Liver (tissue), 9 donors: ENCODE results near the gene EMP3. TPM values are rescaled to one million over a fixed set of nuclear protein-coding genes. Genes with fewer than 3 reads are reported as not detected.

Experiments
- DNase-seq: peaks from one replicate; pipeline ENCODE4 v3.0.0-alpha.2; 2017; ENCODE audit warnings: low spot score
- H3K27ac ChIP-seq, 2 donors: one replicate each; pipeline ENCODE4 v1.7.0; 2013; ENCODE audit warnings: inconsistent platforms in 2 of 2, low read length in 2 of 2, control low read depth in 1 of 2, low read depth in 1 of 2, mild to moderate bottlenecking in 1 of 2
- H3K27me3 ChIP-seq, 4 donors: one replicate each; pipeline versions ENCODE4 v1.6.1 to v1.7.0; 2013; ENCODE audit warnings: low read length in 3 of 4, inconsistent platforms in 1 of 4, mild to moderate bottlenecking in 1 of 4, moderate library complexity in 1 of 4; ENCODE audit not compliant: control insufficient read depth in 4 of 4, insufficient read depth in 4 of 4
- H3K36me3 ChIP-seq, 4 donors: one replicate each; pipeline versions ENCODE4 v1.6.1 to v1.7.0; 2013; ENCODE audit warnings: low read length in 3 of 4, mild to moderate bottlenecking in 3 of 4, low read depth in 1 of 4, moderate library complexity in 1 of 4; ENCODE audit not compliant: control insufficient read depth in 4 of 4, insufficient read depth in 3 of 4
- H3K4me1 ChIP-seq, 4 donors: one replicate each; pipeline versions ENCODE4 v1.6.1 to v1.7.0; 2013; ENCODE audit warnings: low read length in 3 of 4, mild to moderate bottlenecking in 3 of 4, moderate library complexity in 1 of 4; ENCODE audit not compliant: control insufficient read depth in 4 of 4, insufficient read depth in 4 of 4
- H3K4me3 ChIP-seq, 3 donors: one replicate each; pipeline versions ENCODE4 v1.6.1 to v1.7.0; 2013; ENCODE audit warnings: low read length in 3 of 3, control low read depth in 1 of 3, low read depth in 1 of 3, mild to moderate bottlenecking in 1 of 3
- H3K9ac ChIP-seq, 2 donors: one replicate each; pipeline ENCODE4 v1.7.0; 2013; ENCODE audit warnings: low read length in 2 of 2, mild to moderate bottlenecking in 2 of 2, moderate library complexity in 2 of 2, control low read depth in 1 of 2, low read depth in 1 of 2
- H3K9me3 ChIP-seq, 4 donors: one replicate each; pipeline versions ENCODE4 v1.6.1 to v1.7.0; 2013; ENCODE audit warnings: low read length in 3 of 4; ENCODE audit not compliant: control insufficient read depth in 4 of 4
- ATF3 ChIP-seq: IDR thresholded peaks from 2 replicates; pipeline ENCODE4 v1.6.1; 2016; ENCODE audit warnings: antibody characterized with exemption
- CTCF ChIP-seq: fragments of 150-350 bp; IDR thresholded peaks from 2 replicates; pipeline ENCODE4 v1.5.1; 2017; ENCODE audit warnings: improper control_type of control experiment, low read depth, low read length; ENCODE audit not compliant: missing input control
- EGR1 ChIP-seq, 2 donors: IDR thresholded peaks; 2 replicates each; pipeline ENCODE4 v1.6.1; 2016 to 2018; ENCODE audit warnings: antibody characterized with exemption in 2 of 2, low read depth in 2 of 2
- FOXA1 ChIP-seq: IDR thresholded peaks from 2 replicates; pipeline ENCODE4 v1.6.1; 2016; ENCODE audit warnings: antibody characterized with exemption
- FOXA2 ChIP-seq: IDR thresholded peaks from 2 replicates; pipeline ENCODE4 v1.6.1; 2016; ENCODE audit warnings: antibody characterized with exemption
- GABPA ChIP-seq, 2 donors: IDR thresholded peaks in 1 of 2; conservative IDR thresholded peaks in 1 of 2; 2 replicates each; pipeline ENCODE4 v1.6.1; 2016; ENCODE audit warnings: antibody characterized with exemption in 2 of 2, mild to moderate bottlenecking in 1 of 2, moderate library complexity in 1 of 2
- HNF4A ChIP-seq, 2 donors: conservative IDR thresholded peaks; 2 replicates each; pipeline ENCODE4 v1.6.1; 2016; ENCODE audit warnings: antibody characterized with exemption in 2 of 2, mild to moderate bottlenecking in 2 of 2
- HNF4G ChIP-seq: IDR thresholded peaks from 2 replicates; pipeline ENCODE4 v1.6.1; 2016; ENCODE audit warnings: antibody characterized with exemption
- JUND ChIP-seq, 2 donors: IDR thresholded peaks; 2 replicates each; pipeline ENCODE4 v1.6.1; 2016; ENCODE audit warnings: antibody characterized with exemption in 2 of 2
- MAX ChIP-seq: IDR thresholded peaks from 2 replicates; pipeline ENCODE4 v1.6.1; 2016; ENCODE audit warnings: antibody characterized with exemption
- NR2F2 ChIP-seq: IDR thresholded peaks from 2 replicates; pipeline ENCODE4 v1.6.1; 2016; ENCODE audit warnings: antibody characterized with exemption
- RAD21 ChIP-seq, 2 donors: IDR thresholded peaks; 2 replicates each; pipeline ENCODE4 v1.6.1; 2016; ENCODE audit warnings: antibody characterized with exemption in 2 of 2, mild to moderate bottlenecking in 2 of 2
- REST ChIP-seq: IDR thresholded peaks from 2 replicates; pipeline ENCODE4 v1.6.1; 2016; ENCODE audit warnings: antibody characterized with exemption, mild to moderate bottlenecking
- RXRA ChIP-seq, 2 donors: IDR thresholded peaks; 2 replicates each; pipeline ENCODE4 v1.6.1; 2017 to 2018; ENCODE audit warnings: antibody characterized with exemption in 2 of 2, mild to moderate bottlenecking in 1 of 2
- SP1 ChIP-seq: IDR thresholded peaks from 2 replicates; pipeline ENCODE4 v1.6.1; 2018; ENCODE audit warnings: antibody characterized with exemption, mild to moderate bottlenecking
- TAF1 ChIP-seq: conservative IDR thresholded peaks from 2 replicates; pipeline ENCODE4 v1.6.1; 2016; ENCODE audit warnings: antibody characterized with exemption, mild to moderate bottlenecking
- YY1 ChIP-seq: IDR thresholded peaks from 2 replicates; pipeline ENCODE4 v1.6.1; 2016; ENCODE audit warnings: antibody characterized with exemption, mild to moderate bottlenecking
- ZBTB33 ChIP-seq: IDR thresholded peaks from 2 replicates; pipeline ENCODE4 v1.6.1; 2016; ENCODE audit warnings: antibody characterized with exemption
- WGBS: extraction: QIAGEN DNeasy Blood & Tissue Kit; methylation state at CpG from one replicate; pipeline ENCODE4 v1.1.7; 2013; 5-methylcytosine and 5-hydroxymethylcytosine counted together
- polyA plus RNA-seq, 2 donors: library from polyadenylated mRNA; stranded (reverse) in 1 of 2; unstranded in 1 of 2; fragments of 200-250 nt in 1 of 2; fragments of >200 nt in 1 of 2; fragmentation: Nextera tagmentation in 1 of 2; extraction: Ambion mirVana in 1 of 2; gene quantifications; one replicate each; pipeline versions ENCODE4 v1.2.1 to v1.2.3, GENCODE V29; 2013 to 2015
- total RNA-seq, 2 donors: library from RNA; depleted of rRNA; stranded (reverse); fragments of >200 nt; gene quantifications; one replicate each; pipeline ENCODE4 v1.2.3, GENCODE V29; 2014
- donor health status: healthy.
- donor health status: healthy.
- donor health status: healthy.
- donor health status: healthy.
- donor health status: healthy.

The EMP3 gene
- total and polyA plus RNA-seq, 4 donors = 4.5 to 16.6 (median 11.7) TPM

- TF ChIP-seq REST (no peak), RAD21 (IDR thresholded peaks at IDR 0.05) (no peak), NR2F2 (no peak)
Measured at GRCh38 chr19:48353677-48354076, 28.3 kb downstream of the EMP3 start (continued).

GRCh38 chr19:48354332-48354992 is 29.1 kb downstream of the EMP3 start:
- peaks cover 0 to 2% (median under 1%) of the 10 kb centered on the region in 4 donors for H3K36me3 ChIP-seq
- WGBS = 88% methylated on average over 15 of the region's 15 CpGs
- no peak for TF ChIP-seq RAD21 (IDR thresholded peaks at IDR 0.05)
- TF ChIP-seq NR2F2 = peak; percentile 15
- no peak overlapping the region for H3K27ac ChIP-seq
- H3K4me1 ChIP-seq = no peaks in the 10 kb centered on the region
- no peak overlapping the region for H3K9ac ChIP-seq
- no peak for DNase-seq
- no peak overlapping the region for H3K4me3 ChIP-seq
- H3K27me3 ChIP-seq = no peaks in the 10 kb centered on the region
- no peaks in the 10 kb centered on the region for H3K9me3 ChIP-seq

- 95% methylated on average over 12 of the region's 12 CpGs for WGBS
- H3K27ac ChIP-seq = no peak overlapping the region
- peaks cover 0 to 6% (median 1%) of the 10 kb centered on the region in 4 donors for H3K36me3 ChIP-seq
- TF ChIP-seq EGR1 (IDR thresholded peaks at IDR 0.05; ENCODE audit: low read depth in 2 of 2) (no peak), SP1 (no peak), CTCF (no peak), RXRA (IDR thresholded peaks at IDR 0.05) (no peak), REST (no peak), NR2F2 (no peak), HNF4A (conservative IDR thresholded peaks at IDR 0.05) (no peak), MAX (no peak), GABPA (IDR thresholded peaks at IDR 0.05 in 1 of 2, conservative IDR thresholded peaks at IDR 0.05 in 1 of 2) (no peak), FOXA2 (no peak), TAF1 (no peak), HNF4G (no peak), JUND (IDR thresholded peaks at IDR 0.05) (no peak), ATF3 (no peak), RAD21 (IDR thresholded peaks at IDR 0.05) (no peak), YY1 (no peak), ZBTB33 (no peak), FOXA1 (no peak)
- H3K9ac ChIP-seq = no peak overlapping the region
- H3K4me1 ChIP-seq = no peaks in the 10 kb centered on the region
- no peak overlapping the region for H3K4me3 ChIP-seq
- no peak for DNase-seq
- no peaks in the 10 kb centered on the region for H3K9me3 ChIP-seq
- H3K27me3 ChIP-seq = no peaks in the 10 kb centered on the region
Measured at GRCh38 chr19:48355365-48355954, 30.1 kb downstream of the EMP3 start.
